Keratinocyte (primary cell): Measurements from ENCODE around the gene CDKN1C. TPM values are rescaled to one million over a fixed set of nuclear protein-coding genes. Genes with fewer than 3 reads are reported as not detected.
A peak's percentile ranks its signal among the peaks of the same experiment; 100 is the strongest.

Experiments used
- DNase-seq: peaks from one replicate; pipeline ENCODE4 v3.0.0-alpha.2; 2011; ENCODE audit warnings: low read depth, missing footprints, low spot score
- FAIRE-seq: peaks from 2 replicates; lab custom pipeline; 2011; peaks lifted over from hg19 to GRCh38; lab: Jason Lieb, UNC
- H2AFZ ChIP-seq: 2 replicates; pipeline ENCODE4 v1.6.0; 2012; ENCODE audit warnings: low read length, control low read depth, inconsistent platforms; ENCODE audit not compliant: control insufficient read depth
- H3K27ac ChIP-seq: 2 replicates; pipeline ENCODE4 v1.5.1; 2011; ENCODE audit warnings: low read length; ENCODE audit not compliant: control insufficient read depth, insufficient read depth
- H3K27me3 ChIP-seq: 3 replicates; pipeline ENCODE4 v1.6.0; 2011; ENCODE audit warnings: low read length; ENCODE audit not compliant: control insufficient read depth, insufficient read depth; ENCODE audit errors: extremely low read depth
- H3K36me3 ChIP-seq, 2 experiments: 2 replicates in 1 of 2; 3 replicates in 1 of 2; pipeline ENCODE4 v1.5.1; 2011; ENCODE audit warnings: low read length in 2 of 2, mild to moderate bottlenecking in 1 of 2; ENCODE audit not compliant: control insufficient read depth in 2 of 2, insufficient read depth in 2 of 2; ENCODE audit errors: extremely low read depth in 1 of 2
- H3K4me1 ChIP-seq: 3 replicates; pipeline ENCODE4 v1.5.1; 2011; ENCODE audit warnings: low read length; ENCODE audit not compliant: control insufficient read depth, insufficient read depth; ENCODE audit errors: extremely low read depth
- H3K4me2 ChIP-seq: 3 replicates; pipeline ENCODE4 v1.6.0; 2011; ENCODE audit warnings: low read depth, low read length; ENCODE audit not compliant: control insufficient read depth, insufficient read depth; ENCODE audit errors: extremely low read depth
- H3K4me3 ChIP-seq, 3 experiments: fragments of 200-600 bp in 1 of 3; sonication (generic) in 1 of 3; 2 replicates in 2 of 3; 3 replicates in 1 of 3; pipeline ENCODE4 v1.5.1; 2011 to 2016; ENCODE audit warnings: low read length in 3 of 3, mild to moderate bottlenecking in 3 of 3, control low read depth in 2 of 3, inconsistent platforms in 1 of 3, low read depth in 1 of 3, mixed read lengths in 1 of 3, mixed run types in 1 of 3, moderate library complexity in 1 of 3; ENCODE audit not compliant: control insufficient read depth in 2 of 3, insufficient read depth in 2 of 3; ENCODE audit errors: extremely low read depth in 1 of 3
- H3K79me2 ChIP-seq: 2 replicates; pipeline ENCODE4 v1.6.0; 2012; ENCODE audit warnings: low read length; ENCODE audit not compliant: control insufficient read depth, insufficient read depth
- H3K9ac ChIP-seq: 3 replicates; pipeline ENCODE4 v1.6.0; 2011; ENCODE audit warnings: low read length; ENCODE audit not compliant: control insufficient read depth, insufficient read depth; ENCODE audit errors: extremely low read depth
- H3K9me1 ChIP-seq: 3 replicates; pipeline ENCODE4 v1.6.0; 2011; ENCODE audit warnings: low read length; ENCODE audit not compliant: control insufficient read depth, insufficient read depth; ENCODE audit errors: extremely low read depth
- H3K9me3 ChIP-seq: 2 replicates; pipeline ENCODE4 v1.5.1; 2012; ENCODE audit warnings: low read depth, low read length; ENCODE audit not compliant: control insufficient read depth
- H4K20me1 ChIP-seq: 3 replicates; pipeline ENCODE4 v1.6.0; 2011; ENCODE audit warnings: low read length; ENCODE audit not compliant: control insufficient read depth, insufficient read depth; ENCODE audit errors: extremely low read depth
- CTCF ChIP-seq, 3 experiments: IDR thresholded peaks in 1 of 3; conservative IDR thresholded peaks in 1 of 3; optimal IDR thresholded peaks in 1 of 3; 2 replicates in 2 of 3; 3 replicates in 1 of 3; pipeline versions ENCODE3 to v1.5.1; 2011; ENCODE audit warnings: low read length in 3 of 3, mild to moderate bottlenecking in 3 of 3, moderate library complexity in 2 of 3, control low read depth in 1 of 3, inconsistent platforms in 1 of 3; ENCODE audit not compliant: insufficient read depth in 2 of 3; ENCODE audit errors: extremely low read depth in 1 of 3
- EZH2 ChIP-seq: IDR thresholded peaks from one replicate; pipeline ENCODE4 v1.6.1; 2012; ENCODE audit warnings: inconsistent platforms, mild to moderate bottlenecking, low read length, moderate library complexity
- dilution Hi-C: fragments of 300-500 bp; cut with MboI; formaldehyde crosslinking; loops from one replicate; pipeline ENCODE4 v1.7.0; 2020; ENCODE audit warnings: low sequenced_read_pairs; ENCODE audit not compliant: extremely low pct_ligation_motif_present
- polyA plus RNA-seq, 5 experiments: library from polyadenylated mRNA; depleted of rRNA in 3 of 5; stranded (reverse) in 3 of 5; stranded (forward) in 1 of 5; unstranded in 1 of 5; fragments of >200 nt; gene quantifications; 1 replicate in 1 of 5; 2 replicates in 3 of 5; 3 replicates in 1 of 5; pipeline versions ENCODE4 v1.2.1 to v1.2.3, GENCODE V29; 2011 to 2012; ENCODE audit warnings: missing spikeins in 2 of 5, low read depth in 1 of 5, low replicate concordance in 1 of 5

The CDKN1C gene
- polyA plus RNA-seq, 1 donor (not counting 4 experiments of a cell fraction or from before 2014, with no cell fraction given), result 0.37 TPM

GRCh38 chr11:2869134-2869526, 16.4 kb downstream of the CDKN1C start:
- TF ChIP-seq EZH2, result peak; percentile 88
- TF ChIP-seq CTCF (optimal IDR thresholded peaks at IDR 0.05 in 1 of 3, IDR thresholded peaks at IDR 0.05 in 1 of 3, conservative IDR thresholded peaks at IDR 0.05 in 1 of 3; ENCODE audit: extremely low read depth in 1 of 3, insufficient read depth in 2 of 3, low read length in 3 of 3), result no peak
- Histone ChIP-seq H2AFZ (no peak overlapping the region), H3K36me3 (no peaks in the 10 kb centered on the region), H3K9me3 (no peaks in the 10 kb centered on the region), H3K9me1 (no peaks in the 10 kb centered on the region), H3K9ac (no peak overlapping the region), H3K27me3 (peaks cover 59% of the 10 kb centered on the region), H4K20me1 (no peaks in the 10 kb centered on the region), H3K4me3 (no peak overlapping the region), H3K4me1 (no peaks in the 10 kb centered on the region), H3K4me2 (no peak overlapping the region), H3K27ac (no peak overlapping the region), H3K79me2 (no peaks in the 10 kb centered on the region)
- DNase-seq, result no peak
- dilution Hi-C loops, result no loop called here
- FAIRE-seq, result no peak

GRCh38 chr11:2868506-2869133, 17.0 kb downstream of the CDKN1C start:
- no peak overlapping the region for H2AFZ ChIP-seq
- H3K27ac ChIP-seq, result no peak overlapping the region
- TF ChIP-seq EZH2 (no peak), CTCF (optimal IDR thresholded peaks at IDR 0.05 in 1 of 3, IDR thresholded peaks at IDR 0.05 in 1 of 3, conservative IDR thresholded peaks at IDR 0.05 in 1 of 3; ENCODE audit: extremely low read depth in 1 of 3, insufficient read depth in 2 of 3, low read length in 3 of 3) (no peak)
- H3K9ac ChIP-seq, result no peak overlapping the region
- H3K79me2 ChIP-seq, result no peaks in the 10 kb centered on the region
- FAIRE-seq, result no peak
- no peaks in the 10 kb centered on the region for H3K4me1 ChIP-seq
- H4K20me1 ChIP-seq, result no peaks in the 10 kb centered on the region
- dilution Hi-C loops, result no loop called here
- DNase-seq, result no peak
- peaks cover 61% of the 10 kb centered on the region for H3K27me3 ChIP-seq
- no peaks in the 10 kb centered on the region for H3K36me3 ChIP-seq
- H3K9me3 ChIP-seq, result no peaks in the 10 kb centered on the region
- H3K4me2 ChIP-seq, result no peak overlapping the region
- no peak overlapping the region for H3K4me3 ChIP-seq
- no peaks in the 10 kb centered on the region for H3K9me1 ChIP-seq
